K562 (cell line): ENCODE data around the gene ZNF669. TPM values are rescaled to one million over a fixed set of nuclear protein-coding genes. Genes with fewer than 3 reads are reported as not detected.

ENCODE experiments used
- IRF9 ChIP-seq: fragments of 450-650 bp; IDR thresholded peaks from 2 replicates; pipeline ENCODE4 v1.6.1; 2016; ENCODE audit warnings: missing biosample characterization, missing genetic modification characterization
- KAT8 ChIP-seq: fragments of 450-650 bp; IDR thresholded peaks from 2 replicates; pipeline ENCODE4 v1.6.1; 2016; ENCODE audit warnings: low read depth, mild to moderate bottlenecking
- NFRKB ChIP-seq: fragments of 450-650 bp; IDR thresholded peaks from 2 replicates; pipeline ENCODE4 v1.6.1; 2016; ENCODE audit warnings: low read depth
- PBX2 ChIP-seq, 2 experiments: IDR thresholded peaks in 1 of 2; conservative IDR thresholded peaks in 1 of 2; 2 replicates each; pipeline ENCODE4 v1.6.1; 2016; ENCODE audit warnings: low read depth in 2 of 2, mild to moderate bottlenecking in 1 of 2, missing compliant biosample characterization in 1 of 2, missing genetic modification characterization in 1 of 2, moderate library complexity in 1 of 2
- RBM14 ChIP-seq: fragments of 200-400 bp; formaldehyde crosslinking; IDR thresholded peaks from 2 replicates; pipeline ENCODE4 v1.6.1; 2018; ENCODE audit warnings: low read depth, mild to moderate bottlenecking, low read length, moderate library complexity, borderline replicate concordance; ENCODE audit not compliant: insufficient read depth
- TBL1XR1 ChIP-seq, 2 experiments: IDR thresholded peaks; 2 replicates each; pipeline ENCODE4 v1.6.1; 2012; ENCODE audit warnings: improper control_type of control experiment in 2 of 2, low read length in 2 of 2, mild to moderate bottlenecking in 1 of 2
- polyA plus RNA-seq, 8 experiments: library from polyadenylated mRNA; depleted of rRNA in 4 of 8; stranded (reverse) in 5 of 8; unstranded in 3 of 8; fragments of >200 nt; fragmentation: Nextera tagmentation in 2 of 8; fragmentation: Illumina TruSeq in 1 of 8; extraction: Ambion mirVana in 2 of 8; extraction: Trizol in 1 of 8; gene quantifications; 2 replicates each; pipeline versions ENCODE4 v1.2.1 to v1.2.3, GENCODE V29; 2011 to 2014; ENCODE audit warnings: inconsistent platforms in 1 of 8, missing spikeins in 1 of 8
- total RNA-seq, 7 experiments: library from RNA; depleted of rRNA in 6 of 7; stranded (reverse); fragments of >200 nt in 6 of 7; fragmentation: Illumina TruSeq in 2 of 7; extraction: Trizol in 2 of 7; gene quantifications; 2 replicates each; pipeline versions ENCODE4 v1.2.1 to v1.2.3, GENCODE V29; 2011 to 2021; ENCODE audit warnings: low replicate concordance in 1 of 7
- TF ChIP-seq, protein P1 (sequence below): IDR thresholded peaks from 2 replicates; pipeline ENCODE4 v1.6.1; 2016; ENCODE audit warnings: missing genetic modification characterization, missing compliant biosample characterization

The ZNF669 gene
- total and polyA plus RNA-seq, 9 of the 15 experiments (the other 6 are each of a cell fraction or from before 2014, with no cell fraction given): 5.3 to 18.3 (median 10.2) TPM

GRCh38 chr1:247096544-247096943 is 7.6 kb downstream of the ZNF669 start (continued):
- TF ChIP-seq PBX2 (CRISPR knock-in tag; IDR thresholded peaks at IDR 0.05; ENCODE audit: low read depth): no peak
- TF ChIP-seq PBX2 (tag; conservative IDR thresholded peaks at IDR 0.05; ENCODE audit: low read depth): no peak
- TF ChIP-seq IRF9 (tag): no peak
- TF ChIP-seq RBM14: no peak
- TF ChIP-seq TBL1XR1 (IDR thresholded peaks at IDR 0.05; ENCODE audit: low read length in 2 of 2): no peak
- TF ChIP-seq NFRKB: no peak
- no peak for TF ChIP-seq KAT8
- TF ChIP-seq, protein P1, sequence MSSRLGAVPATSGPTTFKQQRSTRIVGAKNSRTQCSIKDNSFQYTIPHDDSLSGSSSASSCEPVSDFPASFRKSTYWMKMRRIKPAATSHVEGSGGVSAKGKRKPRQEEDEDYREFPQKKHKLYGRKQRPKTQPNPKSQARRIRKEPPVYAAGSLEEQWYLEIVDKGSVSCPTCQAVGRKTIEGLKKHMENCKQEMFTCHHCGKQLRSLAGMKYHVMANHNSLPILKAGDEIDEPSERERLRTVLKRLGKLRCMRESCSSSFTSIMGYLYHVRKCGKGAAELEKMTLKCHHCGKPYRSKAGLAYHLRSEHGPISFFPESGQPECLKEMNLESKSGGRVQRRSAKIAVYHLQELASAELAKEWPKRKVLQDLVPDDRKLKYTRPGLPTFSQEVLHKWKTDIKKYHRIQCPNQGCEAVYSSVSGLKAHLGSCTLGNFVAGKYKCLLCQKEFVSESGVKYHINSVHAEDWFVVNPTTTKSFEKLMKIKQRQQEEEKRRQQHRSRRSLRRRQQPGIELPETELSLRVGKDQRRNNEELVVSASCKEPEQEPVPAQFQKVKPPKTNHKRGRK (tag): no peak
